ENCODE measurements around the gene RAP1GAP2. TPM values are rescaled to one million over a fixed set of nuclear protein-coding genes. Genes with fewer than 3 reads are reported as not detected.

The RAP1GAP2 gene
- total RNA-seq, 4 donors from 2014 or later: 4.9 to 12.4 (median 10.0) TPM

DNA sequence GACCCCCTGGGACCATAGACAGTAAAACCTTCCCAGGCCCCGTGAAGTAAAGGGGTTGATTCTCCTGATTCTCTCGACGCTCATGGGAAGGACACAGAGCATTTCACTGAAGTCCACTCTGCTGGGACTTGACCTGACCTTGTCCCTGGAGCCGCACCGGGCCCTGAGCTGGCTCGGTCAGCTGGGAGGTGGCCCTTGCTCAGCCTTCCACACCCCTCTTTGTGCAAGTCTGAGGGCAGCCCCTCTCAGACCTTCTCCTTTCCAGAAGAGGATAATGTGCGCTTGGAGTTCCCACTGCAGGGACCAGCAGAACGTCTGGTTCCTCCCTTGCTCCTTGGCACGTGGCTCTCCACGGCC is 115.5 kb downstream of the RAP1GAP2 start:
- H3K36me3 ChIP-seq: no peaks in the 10 kb centered on the region
- TF ChIP-seq POLR2A (IDR thresholded peaks at IDR 0.05): no peak
- TF ChIP-seq, protein P1, sequence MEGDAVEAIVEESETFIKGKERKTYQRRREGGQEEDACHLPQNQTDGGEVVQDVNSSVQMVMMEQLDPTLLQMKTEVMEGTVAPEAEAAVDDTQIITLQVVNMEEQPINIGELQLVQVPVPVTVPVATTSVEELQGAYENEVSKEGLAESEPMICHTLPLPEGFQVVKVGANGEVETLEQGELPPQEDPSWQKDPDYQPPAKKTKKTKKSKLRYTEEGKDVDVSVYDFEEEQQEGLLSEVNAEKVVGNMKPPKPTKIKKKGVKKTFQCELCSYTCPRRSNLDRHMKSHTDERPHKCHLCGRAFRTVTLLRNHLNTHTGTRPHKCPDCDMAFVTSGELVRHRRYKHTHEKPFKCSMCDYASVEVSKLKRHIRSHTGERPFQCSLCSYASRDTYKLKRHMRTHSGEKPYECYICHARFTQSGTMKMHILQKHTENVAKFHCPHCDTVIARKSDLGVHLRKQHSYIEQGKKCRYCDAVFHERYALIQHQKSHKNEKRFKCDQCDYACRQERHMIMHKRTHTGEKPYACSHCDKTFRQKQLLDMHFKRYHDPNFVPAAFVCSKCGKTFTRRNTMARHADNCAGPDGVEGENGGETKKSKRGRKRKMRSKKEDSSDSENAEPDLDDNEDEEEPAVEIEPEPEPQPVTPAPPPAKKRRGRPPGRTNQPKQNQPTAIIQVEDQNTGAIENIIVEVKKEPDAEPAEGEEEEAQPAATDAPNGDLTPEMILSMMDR (IDR thresholded peaks at IDR 0.05): no peak
- intact Hi-C loops (cut with DNase I): no loop called here
- H3K4me1 ChIP-seq: no peaks in the 10 kb centered on the region
- no peak for DNase-seq
- WGBS, 2 donors: 65 to 71% methylated on average over 2 to 9 of the region's 10 CpGs
- H3K9me3 ChIP-seq: no peaks in the 10 kb centered on the region
- H3K27me3 ChIP-seq: no peaks in the 10 kb centered on the region
- H3K4me3 ChIP-seq: no peak overlapping the region
- no peak overlapping the region for H3K27ac ChIP-seq

GRCh38 chr17:2912754-2913153 is 116.5 kb downstream of the RAP1GAP2 start:
- DNase-seq: no peak
- no peaks in the 10 kb centered on the region for H3K36me3 ChIP-seq
- no peaks in the 10 kb centered on the region for H3K4me1 ChIP-seq
- intact Hi-C loops (cut with DNase I): no loop called here
- no peak overlapping the region for H3K27ac ChIP-seq
- no peak overlapping the region for H3K4me3 ChIP-seq
- no peaks in the 10 kb centered on the region for H3K9me3 ChIP-seq
- TF ChIP-seq POLR2A (IDR thresholded peaks at IDR 0.05): no peak
- TF ChIP-seq, protein P1 (IDR thresholded peaks at IDR 0.05): no peak
- H3K27me3 ChIP-seq: no peaks in the 10 kb centered on the region

- no peaks in the 10 kb centered on the region for H3K36me3 ChIP-seq
- no peak for TF ChIP-seq POLR2A (IDR thresholded peaks at IDR 0.05)
- TF ChIP-seq, protein P1 (IDR thresholded peaks at IDR 0.05): no peak
- no peaks in the 10 kb centered on the region for H3K27me3 ChIP-seq
- WGBS, 2 donors: 87 to 89% methylated on average over 10 to 11 of the region's 11 CpGs
- H3K9me3 ChIP-seq: no peaks in the 10 kb centered on the region
- no peak overlapping the region for H3K27ac ChIP-seq
- intact Hi-C loops (cut with DNase I): no loop called here
- DNase-seq: no peak
- H3K4me3 ChIP-seq: no peak overlapping the region
- no peaks in the 10 kb centered on the region for H3K4me1 ChIP-seq
These were observed 120.2 kb downstream of the RAP1GAP2 start for GRCh38 chr17:2916461-2916860.

GRCh38 chr17:2921443-2921842 is 125.2 kb downstream of the RAP1GAP2 start:
- intact Hi-C loops (cut with DNase I): no loop called here
- no peaks in the 10 kb centered on the region for H3K27me3 ChIP-seq
- no peak overlapping the region for H3K27ac ChIP-seq
- H3K9me3 ChIP-seq: no peaks in the 10 kb centered on the region
- H3K4me1 ChIP-seq: peaks cover 0 to 21% (median 0%) of the 10 kb centered on the region in 3 donors
- H3K4me3 ChIP-seq: no peak overlapping the region
- WGBS, 2 donors: 55 to 91% methylated on average over 8 to 10 of the region's 18 CpGs
- DNase-seq: no peak
- H3K36me3 ChIP-seq: no peaks in the 10 kb centered on the region
- TF ChIP-seq POLR2A (IDR thresholded peaks at IDR 0.05): no peak
- TF ChIP-seq, protein P1 (IDR thresholded peaks at IDR 0.05): no peak

GRCh38 chr17:2924211-2924610 is 128.0 kb downstream of the RAP1GAP2 start:
- no peak for DNase-seq
- intact Hi-C loops (cut with DNase I): no loop called here
- peaks cover 0 to 24% (median 0%) of the 10 kb centered on the region in 3 donors for H3K4me1 ChIP-seq
- no peak overlapping the region for H3K27ac ChIP-seq
- H3K36me3 ChIP-seq: no peaks in the 10 kb centered on the region
- TF ChIP-seq, protein P1 (IDR thresholded peaks at IDR 0.05): no peak
- TF ChIP-seq POLR2A (IDR thresholded peaks at IDR 0.05): no peak
- WGBS, 2 donors: 36 to 42% methylated on average over 10 of the region's 10 CpGs
- H3K4me3 ChIP-seq: no peak overlapping the region
- H3K27me3 ChIP-seq: no peaks in the 10 kb centered on the region
- no peaks in the 10 kb centered on the region for H3K9me3 ChIP-seq
